Activated CD4-positive, alpha-beta memory T cell treated with anti-CD3 and anti-CD28 coated beads, Interleukin-2, amount 10 ng/mL, durations not matched to agents 7 days and 5 days (primary cell): Measurements from ENCODE around the gene CTSH. TPM values are rescaled to one million over a fixed set of nuclear protein-coding genes. Genes with fewer than 3 reads are reported as not detected.
"Not testable (repeated sequence)": the region's sequence is repeated elsewhere in the genome, so short reads cannot be mapped to it uniquely, and the experiment has no call there.

Source experiments
- CTCF ChIA-PET: fragments of 350-600 bp; sonication (Branson Sonifier 250); formaldehyde crosslinking; loops from one replicate; lab custom pipeline; 2021; ENCODE audit warnings: antibody characterized with exemption, inconsistent platforms; lab: Charles Lee
- POLR2A ChIA-PET: fragments of 350-600 bp; sonication (Branson Sonifier 250); formaldehyde crosslinking; loops from one replicate; lab custom pipeline; 2021; ENCODE audit warnings: antibody characterized with exemption; lab: Charles Lee
- DNase-seq: peaks from one replicate; pipeline ENCODE4 v3.0.0-alpha.2; 2020
- H3K27ac Mint-ChIP-seq: one replicate; pipeline ENCODE4 v1.8.0; 2021; ENCODE audit warnings: mild to moderate bottlenecking, mixed read lengths
- H3K27me3 Mint-ChIP-seq: one replicate; pipeline ENCODE4 v1.8.0; 2021; ENCODE audit warnings: mixed read lengths
- H3K36me3 Mint-ChIP-seq: one replicate; pipeline ENCODE4 v1.8.0; 2021; ENCODE audit warnings: low read depth, mixed read lengths
- H3K4me1 Mint-ChIP-seq: one replicate; pipeline ENCODE4 v1.8.0; 2021; ENCODE audit warnings: mixed read lengths
- H3K4me3 Mint-ChIP-seq: one replicate; pipeline ENCODE4 v1.8.0; 2021; ENCODE audit warnings: mild to moderate bottlenecking, mixed read lengths
- H3K9me3 Mint-ChIP-seq: one replicate; pipeline ENCODE4 v1.8.0; 2021; ENCODE audit warnings: mixed read lengths
- total RNA-seq, 2 experiments: library from RNA; stranded (reverse); gene quantifications; one replicate each; pipeline ENCODE4 v1.2.3, GENCODE V29; 2021

The CTSH gene
- total RNA-seq, 2 experiments from 2014 or later = 257 to 273 TPM

GRCh38 chr15:78907577-78907976 is 37.3 kb downstream of the CTSH start:
- Mint-ChIP-seq H3K9me3 (no peaks in the 10 kb centered on the region), H3K27me3 (no peaks in the 10 kb centered on the region), H3K4me1 (peaks cover 32% of the 10 kb centered on the region), H3K27ac (no peak overlapping the region), H3K36me3 (peaks cover 76% of the 10 kb centered on the region), H3K4me3 (no peak overlapping the region)
- ChIA-PET POLR2A (interaction anchor here (1.0 to 1.6 kb wide), 4 partner anchors 9 to 37 kb away, joined by 3 to 4 read pairs (median 4); partner anchors contain the start of gene CTSH), CTCF (interaction anchor here (0.9 to 6.1 kb wide), 6 partner anchors 8 to 277 kb away, joined by 3 to 49 read pairs (median 24); no protein-coding TSS in a partner anchor)
- no peak for DNase-seq

- H3K4me3 Mint-ChIP-seq = no peak overlapping the region
- no peaks in the 10 kb centered on the region for H3K27me3 Mint-ChIP-seq
- no peak for DNase-seq
- no peak overlapping the region for H3K27ac Mint-ChIP-seq
- peaks cover 27% of the 10 kb centered on the region for H3K4me1 Mint-ChIP-seq
- no peaks in the 10 kb centered on the region for H3K9me3 Mint-ChIP-seq
- POLR2A ChIA-PET = interaction anchor here (1.6 kb wide), 1 partner anchor 8 kb away, joined by 4 read pairs; no protein-coding TSS in a partner anchor
- CTCF ChIA-PET = interaction anchor here (0.9 to 6.1 kb wide), 5 partner anchors 10 to 278 kb away, joined by 4 to 49 read pairs (median 24); no protein-coding TSS in a partner anchor
- H3K36me3 Mint-ChIP-seq = peaks cover 77% of the 10 kb centered on the region
Observed at GRCh38 chr15:78906316-78906620, 38.6 kb downstream of the CTSH start.

GRCh38 chr15:78904599-78905358 is 40.1 kb downstream of the CTSH start:
- no peak overlapping the region for H3K27ac Mint-ChIP-seq
- no peak overlapping the region for H3K4me3 Mint-ChIP-seq
- ChIA-PET POLR2A (no interaction called here), CTCF (interaction anchor here (0.7 to 1.0 kb wide), 2 partner anchors 20 to 429 kb away, joined by 3 to 4 read pairs; no protein-coding TSS in a partner anchor)
- H3K27me3 Mint-ChIP-seq = no peaks in the 10 kb centered on the region
- peaks cover 13% of the 10 kb centered on the region for H3K4me1 Mint-ChIP-seq
- DNase-seq = no peak
- no peaks in the 10 kb centered on the region for H3K9me3 Mint-ChIP-seq
- peaks cover 74% of the 10 kb centered on the region for H3K36me3 Mint-ChIP-seq

GRCh38 chr15:78902281-78903032 is 42.4 kb downstream of the CTSH start:
- ChIA-PET CTCF (interaction anchor here (0.7 to 1.3 kb wide), 2 partner anchors 8 to 11 kb away, joined by 3 to 4 read pairs; no protein-coding TSS in a partner anchor), POLR2A (interaction anchor here (1.0 to 1.4 kb wide), 2 partner anchors 10 to 22 kb away, joined by 3 to 4 read pairs; no protein-coding TSS in a partner anchor)
- H3K4me3 Mint-ChIP-seq, H3K27ac Mint-ChIP-seq, H3K4me1 Mint-ChIP-seq, H3K9me3 Mint-ChIP-seq, H3K27me3 Mint-ChIP-seq, DNase-seq: not testable (repeated sequence)
- peaks cover 79% of the 10 kb centered on the region for H3K36me3 Mint-ChIP-seq

- peaks cover 73% of the 10 kb centered on the region for H3K36me3 Mint-ChIP-seq
- H3K9me3 Mint-ChIP-seq, H3K4me1 Mint-ChIP-seq, DNase-seq, H3K27me3 Mint-ChIP-seq, H3K27ac Mint-ChIP-seq, H3K4me3 Mint-ChIP-seq: not testable (repeated sequence)
- POLR2A ChIA-PET = interaction anchor here (0.8 kb wide), 1 partner anchor 21 kb away, joined by 3 read pairs; no protein-coding TSS in a partner anchor
- CTCF ChIA-PET = interaction anchor here (2.1 kb wide), 1 partner anchor 9 kb away, joined by 6 read pairs; no protein-coding TSS in a partner anchor
Observed at GRCh38 chr15:78900819-78901533, 43.9 kb downstream of the CTSH start.

GRCh38 chr15:78898540-78898939 is 46.3 kb downstream of the CTSH start:
- no peak overlapping the region for H3K27ac Mint-ChIP-seq
- no peaks in the 10 kb centered on the region for H3K27me3 Mint-ChIP-seq
- H3K4me3 Mint-ChIP-seq = no peak overlapping the region
- CTCF ChIA-PET = interaction anchor here (2.1 kb wide), 1 partner anchor 11 kb away, joined by 6 read pairs; no protein-coding TSS in a partner anchor
- H3K9me3 Mint-ChIP-seq = no peaks in the 10 kb centered on the region
- peaks cover 11% of the 10 kb centered on the region for H3K4me1 Mint-ChIP-seq
- DNase-seq = no peak
- POLR2A ChIA-PET = interaction anchor here (1.1 to 1.4 kb wide), 2 partner anchors 9 to 40 kb away, joined by 3 to 4 read pairs; no protein-coding TSS in a partner anchor
- H3K36me3 Mint-ChIP-seq = peaks cover 76% of the 10 kb centered on the region

- no peak for DNase-seq
- H3K4me3 Mint-ChIP-seq = no peak overlapping the region
- H3K9me3 Mint-ChIP-seq = no peaks in the 10 kb centered on the region
- ChIA-PET CTCF (no interaction called here), POLR2A (no interaction called here)
- no peaks in the 10 kb centered on the region for H3K27me3 Mint-ChIP-seq
- peaks cover 11% of the 10 kb centered on the region for H3K4me1 Mint-ChIP-seq
- no peak overlapping the region for H3K27ac Mint-ChIP-seq
- peaks cover 82% of the 10 kb centered on the region for H3K36me3 Mint-ChIP-seq
Observed at GRCh38 chr15:78895471-78895870, 49.4 kb downstream of the CTSH start.

GRCh38 chr15:78893538-78893937 is 51.3 kb downstream of the CTSH start:
- Mint-ChIP-seq H3K4me3 (no peak overlapping the region), H3K9me3 (no peaks in the 10 kb centered on the region), H3K36me3 (peaks cover 78% of the 10 kb centered on the region), H3K4me1 (peaks cover 11% of the 10 kb centered on the region), H3K27ac (no peak overlapping the region), H3K27me3 (no peaks in the 10 kb centered on the region)
- ChIA-PET CTCF (interaction anchor here (3.9 kb wide), 1 partner anchor 15 kb away, joined by 24 read pairs; no protein-coding TSS in a partner anchor), POLR2A (interaction anchor here (1.3 to 1.6 kb wide), 3 partner anchors 15 to 17 kb away, joined by 3 to 4 read pairs (median 4); no protein-coding TSS in a partner anchor)
- DNase-seq = no peak

- no peaks in the 10 kb centered on the region for H3K27me3 Mint-ChIP-seq
- ChIA-PET POLR2A (interaction anchor here (1.0 kb wide), 1 partner anchor 9 kb away, joined by 4 read pairs; no protein-coding TSS in a partner anchor), CTCF (interaction anchor here (1.3 kb wide), 1 partner anchor 19 kb away, joined by 4 read pairs; no protein-coding TSS in a partner anchor)
- no peak overlapping the region for H3K27ac Mint-ChIP-seq
- H3K4me3 Mint-ChIP-seq = no peak overlapping the region
- peaks cover 75% of the 10 kb centered on the region for H3K36me3 Mint-ChIP-seq
- H3K4me1 Mint-ChIP-seq = peaks cover 18% of the 10 kb centered on the region
- no peak for DNase-seq
- H3K9me3 Mint-ChIP-seq = no peaks in the 10 kb centered on the region
Observed at GRCh38 chr15:78889000-78889399, 55.8 kb downstream of the CTSH start.

- no peak overlapping the region for H3K4me3 Mint-ChIP-seq
- no peaks in the 10 kb centered on the region for H3K27me3 Mint-ChIP-seq
- no peaks in the 10 kb centered on the region for H3K9me3 Mint-ChIP-seq
- ChIA-PET CTCF (interaction anchor here (1.6 kb wide), 1 partner anchor 125 kb away, joined by 3 read pairs; no protein-coding TSS in a partner anchor), POLR2A (interaction anchor here (3.5 kb wide), 1 partner anchor 8 kb away, joined by 19 read pairs; the partner anchor contains the start of gene MORF4L1)
- H3K4me1 Mint-ChIP-seq = peaks cover 66% of the 10 kb centered on the region
- peaks cover 63% of the 10 kb centered on the region for H3K36me3 Mint-ChIP-seq
- DNase-seq = no peak
- no peak overlapping the region for H3K27ac Mint-ChIP-seq
Observed at GRCh38 chr15:78881681-78882080, 63.2 kb downstream of the CTSH start.

GRCh38 chr15:78880813-78881212 is 64.0 kb downstream of the CTSH start:
- DNase-seq = no peak
- no peaks in the 10 kb centered on the region for H3K9me3 Mint-ChIP-seq
- peaks cover 71% of the 10 kb centered on the region for H3K4me1 Mint-ChIP-seq
- CTCF ChIA-PET = interaction anchor here (0.9 to 1.6 kb wide), 5 partner anchors 12 to 126 kb away, joined by 3 to 6 read pairs (median 3); partner anchors contain the start of gene ADAMTS7
- POLR2A ChIA-PET = interaction anchor here (1.0 to 3.5 kb wide), 5 partner anchors 7 to 55 kb away, joined by 3 to 19 read pairs (median 4); partner anchors contain the start of gene MORF4L1
- peaks cover 56% of the 10 kb centered on the region for H3K36me3 Mint-ChIP-seq
- no peaks in the 10 kb centered on the region for H3K27me3 Mint-ChIP-seq
- H3K4me3 Mint-ChIP-seq = no peak overlapping the region
- no peak overlapping the region for H3K27ac Mint-ChIP-seq

- peak overlapping the region; percentile 53 for H3K27ac Mint-ChIP-seq
- POLR2A ChIA-PET = interaction anchor here (0.7 to 1.4 kb wide), 7 partner anchors 8 to 55 kb away, joined by 3 to 5 read pairs (median 3); no protein-coding TSS in a partner anchor
- no peak overlapping the region for H3K4me3 Mint-ChIP-seq
- H3K4me1 Mint-ChIP-seq = peaks cover 73% of the 10 kb centered on the region
- peaks cover 54% of the 10 kb centered on the region for H3K36me3 Mint-ChIP-seq
- H3K9me3 Mint-ChIP-seq = no peaks in the 10 kb centered on the region
- no peak for DNase-seq
- H3K27me3 Mint-ChIP-seq = no peaks in the 10 kb centered on the region
- CTCF ChIA-PET = interaction anchor here (0.9 to 1.6 kb wide), 8 partner anchors 11 to 126 kb away, joined by 3 to 6 read pairs (median 3); partner anchors contain the start of gene ADAMTS7
Observed at GRCh38 chr15:78880242-78880533, 64.7 kb downstream of the CTSH start.
